OCI-M2 (cell line): Measurements from ENCODE around the gene PGBD2.
"Not testable (repeated sequence)": the region's sequence is repeated elsewhere in the genome, so short reads cannot be mapped to it uniquely, and the experiment has no call there.

Source experiments
- DNase-seq: peaks from one replicate; lab custom pipeline; 2025; ENCODE audit not compliant: unreplicated experiment; lab: John Stamatoyannopoulos, UW

The PGBD2 gene

DNA sequence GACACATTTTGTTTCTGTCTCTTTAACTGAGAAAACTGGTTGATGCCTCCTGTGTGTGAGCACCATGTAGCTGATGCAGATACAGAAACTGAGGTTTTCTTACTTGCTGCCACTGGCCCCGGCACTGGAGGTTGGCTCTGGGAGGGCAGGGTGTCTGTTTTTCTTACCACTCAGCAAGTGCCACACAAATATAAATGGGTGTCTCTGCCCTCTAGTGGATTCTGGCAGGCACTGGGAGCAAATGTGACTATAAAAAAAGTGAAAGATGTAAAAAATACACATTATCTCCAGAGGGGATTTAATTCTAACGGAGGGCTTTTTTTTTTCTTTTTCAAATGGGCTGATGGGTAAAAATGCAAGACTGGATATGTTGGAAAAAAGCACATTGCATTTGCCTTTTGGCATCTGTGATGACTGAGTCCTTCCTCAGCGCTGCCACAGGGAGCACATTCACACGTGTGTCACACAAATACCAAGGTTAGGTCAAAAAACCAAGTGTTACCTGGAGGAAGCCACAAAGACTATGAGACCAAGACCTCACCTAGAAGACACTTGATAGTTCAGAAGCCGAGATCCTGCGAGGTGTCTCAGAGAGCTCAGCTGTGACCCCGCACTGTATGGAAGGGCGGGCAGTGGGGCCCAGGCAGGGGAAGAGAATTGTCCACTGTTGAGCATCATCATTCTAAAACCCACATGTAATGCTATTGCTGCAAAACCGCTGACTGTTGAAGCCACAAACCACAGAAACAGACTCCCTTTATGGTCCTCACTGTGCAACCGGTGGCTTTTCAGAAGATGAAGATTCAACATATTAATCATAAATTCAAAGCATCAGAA is 18.9 kb downstream of the PGBD2 start:
- no peak for DNase-seq

DNA sequence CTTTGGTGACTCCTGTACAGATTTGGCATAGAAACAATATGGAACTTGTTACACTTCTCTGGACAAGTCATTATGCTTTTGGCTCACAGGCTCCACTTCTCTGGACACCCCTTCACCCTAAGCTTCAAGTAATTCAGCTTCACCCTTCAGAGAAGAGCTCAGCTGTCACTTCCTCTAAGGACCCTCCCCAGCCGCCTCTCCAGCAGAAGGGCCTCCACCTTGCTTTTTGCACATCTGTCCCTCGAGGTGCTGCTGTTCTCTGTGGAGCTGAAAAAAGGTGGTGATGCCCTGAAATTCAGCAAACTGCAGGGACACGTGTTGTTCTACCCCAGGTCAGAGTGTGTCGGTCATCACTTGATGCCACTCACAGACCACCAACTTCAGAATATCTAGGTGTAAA is 19.8 kb downstream of the PGBD2 start:
- DNase-seq = not testable (repeated sequence)

DNA sequence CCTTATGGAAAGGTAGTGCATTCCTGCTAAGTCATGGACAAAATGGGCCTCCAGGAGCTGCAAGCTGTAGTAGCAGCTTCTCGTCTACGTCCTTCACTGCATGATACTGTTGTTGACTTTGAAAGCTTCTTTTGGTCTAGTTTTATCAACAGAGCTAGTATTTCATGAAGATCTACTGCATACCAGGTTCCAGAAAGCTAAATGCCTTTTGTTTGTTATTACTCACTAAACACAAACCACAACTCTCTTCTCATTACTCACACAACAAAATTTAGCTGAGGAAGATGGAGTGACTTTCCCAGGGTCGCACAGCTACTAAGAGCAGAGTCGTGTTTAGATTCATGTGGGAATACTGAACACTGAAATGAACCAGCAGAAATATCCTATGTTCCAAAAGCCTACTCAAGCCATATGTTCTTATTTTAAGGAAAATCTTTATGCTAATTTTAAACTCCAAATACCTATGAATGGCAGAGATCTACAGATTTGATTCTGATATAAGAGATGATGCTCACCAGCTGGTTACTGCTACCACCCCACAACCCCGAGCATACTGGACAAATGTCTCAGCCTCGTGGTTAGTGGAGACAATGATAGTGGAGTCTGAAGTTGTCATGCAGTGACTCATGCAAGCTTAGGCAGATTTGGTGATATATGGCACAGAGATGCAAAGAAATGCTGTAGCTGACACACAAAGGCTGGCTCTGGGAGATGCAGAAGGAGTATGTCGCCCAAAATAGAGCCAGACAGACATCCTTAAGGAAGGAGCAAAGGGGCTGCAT is 20.6 kb downstream of the PGBD2 start:
- no peak for DNase-seq

DNA sequence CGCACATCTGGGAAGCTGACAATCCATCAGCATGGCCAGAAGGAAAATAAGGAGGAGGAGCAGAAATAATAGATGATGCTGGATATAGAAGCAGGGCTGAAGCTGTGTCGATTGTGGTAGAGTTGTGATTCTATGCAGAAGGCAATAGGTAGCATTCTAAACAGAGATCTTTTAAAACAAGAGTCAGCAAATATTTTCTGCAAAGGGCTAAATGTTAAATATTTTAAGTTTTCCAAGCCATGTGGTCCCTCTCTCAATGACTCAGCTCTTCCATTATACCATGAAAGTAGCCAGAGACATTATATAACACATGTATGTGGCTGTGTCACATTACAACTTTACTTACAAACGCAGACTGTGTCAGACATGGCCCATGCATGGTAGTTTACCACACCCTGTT is 21.2 kb downstream of the PGBD2 start:
- not testable (repeated sequence) for DNase-seq

DNA sequence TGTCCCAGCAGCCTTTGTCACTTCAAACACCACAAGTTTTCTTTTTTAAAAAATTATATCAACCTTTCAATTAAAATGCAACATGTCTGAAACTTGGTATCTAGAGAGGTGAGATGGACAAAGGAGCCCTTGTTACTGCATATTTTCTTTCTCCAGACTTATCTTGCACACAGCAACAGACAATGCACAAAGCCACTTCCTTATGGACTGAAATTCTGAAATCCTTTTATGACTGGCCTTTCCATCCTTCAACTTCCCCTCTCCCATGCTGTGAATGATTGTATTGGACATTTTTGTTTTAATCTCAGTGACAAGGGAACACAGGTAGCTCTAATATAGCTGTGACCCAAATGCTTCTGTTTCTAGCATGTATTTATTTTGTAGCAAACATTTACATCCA is 22.1 kb downstream of the PGBD2 start:
- DNase-seq = not testable (repeated sequence)

DNA sequence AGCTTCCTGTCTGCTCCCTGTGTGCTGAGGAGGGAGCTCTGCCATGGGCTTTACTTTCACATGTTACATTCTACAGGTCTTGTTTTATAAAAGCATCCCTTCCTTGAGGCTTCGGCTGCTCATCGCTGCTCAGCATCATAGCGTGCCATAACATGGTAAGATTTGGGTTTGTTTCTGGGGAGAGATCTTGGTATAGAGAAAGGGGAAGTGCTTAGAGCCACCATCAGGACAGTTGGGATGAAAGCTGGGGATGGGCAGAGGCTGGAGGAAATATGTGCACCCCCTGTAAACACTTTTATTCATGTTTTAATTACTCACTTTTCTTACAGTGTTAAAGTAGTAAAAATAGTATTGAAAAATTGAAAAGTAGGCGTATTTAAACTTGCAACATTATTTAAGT is 24.0 kb downstream of the PGBD2 start:
- DNase-seq = not testable (repeated sequence)

DNA sequence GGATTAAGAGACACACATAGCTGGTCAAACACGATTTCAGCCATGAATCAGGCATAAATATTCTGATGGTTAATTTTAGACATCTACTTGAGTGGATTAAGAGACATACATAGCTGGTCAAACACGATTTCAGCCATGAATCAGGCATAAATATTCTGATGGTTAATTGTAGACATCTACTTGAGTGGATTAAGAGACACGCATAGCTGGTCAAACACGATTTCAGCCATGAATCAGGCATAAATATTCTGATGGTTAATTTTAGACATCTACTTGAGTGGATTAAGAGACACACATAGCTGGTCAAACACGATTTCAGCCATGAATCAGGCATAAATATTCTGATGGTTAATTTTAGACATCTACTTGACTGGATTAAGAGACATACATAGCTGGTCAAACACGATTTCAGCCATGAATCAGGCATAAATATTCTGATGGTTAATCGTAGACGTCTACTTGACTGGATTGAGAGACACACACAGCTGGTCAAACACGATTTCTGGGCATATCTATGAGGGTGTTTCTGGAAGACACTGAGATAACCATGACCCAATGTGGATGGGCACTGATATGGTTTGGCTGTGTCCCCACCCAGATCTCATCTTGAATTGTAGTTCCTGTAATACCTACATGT is 32.3 kb downstream of the PGBD2 start:
- not testable (repeated sequence) for DNase-seq

DNA sequence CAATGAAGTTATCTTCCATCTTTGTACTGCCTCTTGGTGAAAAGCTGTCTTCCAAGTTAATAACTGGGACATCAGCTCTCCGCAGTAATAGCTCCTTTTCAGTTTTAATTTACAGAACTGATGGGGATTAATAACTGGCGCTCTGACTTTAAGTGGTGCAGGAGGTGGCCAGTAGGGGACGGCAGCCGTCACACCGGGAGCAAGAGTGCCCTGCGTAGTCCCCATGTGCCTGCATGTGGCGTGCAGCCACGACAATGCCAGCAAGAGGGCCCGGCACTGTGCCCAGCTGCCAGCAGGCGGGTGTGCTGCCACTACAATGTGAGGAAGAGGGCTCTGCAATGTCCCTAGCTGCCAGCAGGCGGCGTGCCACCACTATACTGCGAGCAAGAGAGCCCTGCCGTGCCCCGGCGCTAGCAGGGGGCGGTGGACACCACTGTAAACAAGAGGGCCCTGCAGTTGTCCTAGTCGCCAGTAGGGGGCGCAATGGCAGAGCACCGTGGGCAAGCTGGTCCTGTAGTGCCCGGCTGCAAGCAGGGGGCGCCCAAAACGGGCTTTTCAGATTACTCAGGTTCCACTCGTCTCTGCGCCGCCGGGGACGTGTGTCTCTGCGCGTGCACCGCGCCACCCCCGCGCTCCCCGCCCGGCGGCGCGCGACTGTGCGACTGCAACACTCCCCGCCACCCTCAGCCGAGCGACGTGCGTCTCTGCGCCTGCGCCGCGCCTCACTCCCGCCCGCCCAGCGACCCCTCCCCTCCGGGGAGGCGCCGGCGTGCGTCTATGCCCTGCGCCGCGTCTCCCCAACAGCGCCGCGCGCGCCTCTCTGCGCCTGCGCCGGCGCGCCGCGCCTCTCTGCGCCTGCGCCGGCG is 38.3 kb downstream of the PGBD2 start:
- not testable (repeated sequence) for DNase-seq

DNA sequence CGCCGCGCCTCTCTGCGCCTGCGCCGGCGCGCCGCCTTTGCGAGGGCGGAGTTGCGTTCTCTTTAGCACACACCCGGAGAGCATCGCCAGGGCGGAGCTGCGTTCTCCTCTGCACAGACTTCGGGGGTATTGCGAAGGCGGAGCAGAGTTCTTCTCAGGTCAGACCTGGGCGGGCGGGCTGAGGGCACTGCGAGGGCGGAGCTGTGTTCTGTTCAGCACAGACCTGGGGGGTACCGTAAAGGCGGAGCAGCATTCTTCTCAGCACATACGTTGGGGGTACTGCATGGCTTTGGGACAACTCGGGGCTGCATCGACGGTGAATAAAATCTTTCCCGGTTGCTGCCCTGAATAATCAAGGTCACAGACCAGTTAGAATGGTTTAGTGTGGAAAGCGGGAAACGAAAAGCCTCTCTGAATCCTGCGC is 39.0 kb downstream of the PGBD2 start:
- DNase-seq = not testable (repeated sequence)

DNA sequence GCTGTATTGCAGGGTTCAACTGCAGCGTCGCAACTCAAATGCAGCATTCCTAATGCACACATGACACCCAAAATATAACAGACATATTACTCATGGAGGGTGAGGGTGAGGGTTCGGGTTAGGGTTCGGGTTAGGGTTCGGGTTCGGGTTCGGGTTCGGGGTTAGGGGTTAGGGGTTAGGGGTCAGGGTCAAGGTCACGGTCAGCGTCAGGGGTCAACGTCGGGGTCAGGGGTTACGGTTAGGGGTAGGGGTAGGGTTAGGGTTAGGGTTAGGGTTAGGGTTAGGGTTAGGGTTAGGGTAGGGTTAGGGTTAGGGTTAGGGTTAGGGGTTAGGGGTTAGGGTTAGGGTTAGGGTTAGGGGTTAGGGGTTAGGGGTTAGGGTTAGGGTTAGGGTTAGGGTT is 39.4 kb downstream of the PGBD2 start:
- not testable (repeated sequence) for DNase-seq

DNA sequence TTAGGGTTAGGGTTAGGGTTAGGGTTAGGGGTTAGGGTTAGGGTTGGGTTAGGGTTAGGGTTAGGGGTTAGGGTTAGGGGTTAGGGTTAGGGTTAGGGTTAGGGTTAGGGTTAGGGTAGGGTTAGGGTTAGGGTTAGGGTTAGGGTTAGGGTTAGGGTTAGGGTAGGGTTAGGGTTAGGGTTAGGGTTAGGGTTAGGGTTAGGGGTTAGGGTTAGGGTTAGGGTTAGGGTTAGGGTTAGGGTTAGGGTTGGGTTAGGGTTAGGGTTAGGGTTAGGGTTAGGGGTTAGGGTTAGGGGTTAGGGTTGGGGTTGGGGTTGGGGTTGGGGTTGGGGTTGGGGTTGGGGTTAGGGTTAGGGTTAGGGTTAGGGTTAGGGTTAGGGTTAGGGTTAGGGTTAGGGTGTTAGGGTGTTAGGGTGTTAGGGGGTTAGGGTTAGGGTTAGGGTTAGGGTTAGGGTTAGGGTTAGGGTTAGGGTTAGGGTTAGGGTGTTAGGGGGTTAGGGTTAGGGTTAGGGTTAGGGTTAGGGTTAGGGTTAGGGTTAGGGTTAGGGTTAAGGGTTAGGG is 39.9 kb downstream of the PGBD2 start:
- DNase-seq = not testable (repeated sequence)
